ACC112 (cell line): ENCODE data around the gene STAM.

Experiments used
- H2AFZ ChIP-seq: fragments of 200-600 bp; sonication (generic); one replicate; pipeline ENCODE4 v1.6.0; 2017; ENCODE audit warnings: antibody characterized with exemption, low read length; ENCODE audit not compliant: unreplicated experiment
- H3K27ac ChIP-seq: fragments of 200-600 bp; sonication (generic); 2 replicates; pipeline ENCODE4 v1.5.1; 2014; ENCODE audit warnings: low read depth, mild to moderate bottlenecking, antibody characterized with exemption, low read length, moderate library complexity
- H3K27me3 ChIP-seq: fragments of 200-600 bp; sonication (generic); 2 replicates; pipeline ENCODE4 v1.6.1; 2014; ENCODE audit warnings: mild to moderate bottlenecking, antibody characterized with exemption, low read length, moderate library complexity, mixed read lengths; ENCODE audit not compliant: insufficient read depth
- H3K36me3 ChIP-seq: fragments of 200-600 bp; sonication (generic); 2 replicates; pipeline ENCODE4 v1.6.1; 2016; ENCODE audit warnings: mild to moderate bottlenecking, antibody characterized with exemption, low read length, moderate library complexity, mixed read lengths; ENCODE audit not compliant: insufficient read depth
- H3K4me1 ChIP-seq: fragments of 200-600 bp; sonication (generic); one replicate; pipeline ENCODE4 v1.6.1; 2016; ENCODE audit warnings: low read length, mixed read lengths; ENCODE audit not compliant: insufficient read depth, unreplicated experiment, control insufficient read depth
- H3K4me3 ChIP-seq: fragments of 200-600 bp; sonication (generic); 2 replicates; pipeline ENCODE4 v1.5.1; 2014; ENCODE audit warnings: mild to moderate bottlenecking, low read depth, low read length
- H3K79me2 ChIP-seq: fragments of 200-600 bp; sonication (generic); one replicate; pipeline ENCODE4 v1.6.0; 2016; ENCODE audit warnings: low read length; ENCODE audit not compliant: control insufficient read depth, unreplicated experiment, insufficient read depth

Gene STAM

GRCh38 chr10:17645621-17646345, 1.8 kb downstream of the STAM start:
- Histone ChIP-seq H3K36me3 (peaks cover 5% of the 10 kb centered on the region), H3K27ac (no peak overlapping the region), H3K4me3 (peak overlapping the region; percentile 100), H2AFZ (no peak overlapping the region), H3K27me3 (no peaks in the 10 kb centered on the region), H3K4me1 (peaks cover 37% of the 10 kb centered on the region), H3K79me2 (peaks cover 87% of the 10 kb centered on the region)

DNA sequence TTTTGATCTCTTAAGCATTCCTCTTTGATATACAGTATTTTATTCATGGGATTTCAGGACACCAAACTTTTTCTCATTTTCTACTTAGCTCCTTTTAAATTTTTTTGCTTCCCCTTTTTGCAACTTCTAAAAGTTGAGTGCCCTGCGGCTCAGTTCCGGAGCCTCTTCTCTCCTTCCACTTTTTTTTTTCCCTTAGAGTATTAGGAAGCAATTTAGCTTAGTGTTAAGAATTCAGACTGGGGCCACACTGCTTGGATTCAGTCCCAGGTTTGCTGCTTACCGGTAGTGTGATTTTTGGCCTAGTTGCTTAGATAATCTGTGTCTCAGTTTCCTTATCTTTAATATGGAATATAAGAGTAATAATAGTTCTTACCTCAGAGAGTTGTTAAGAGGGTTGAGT, 3.4 kb downstream of the STAM start:
- H3K79me2 ChIP-seq, result peaks cover 95% of the 10 kb centered on the region
- no peak overlapping the region for H2AFZ ChIP-seq
- H3K27ac ChIP-seq, result no peak overlapping the region
- peaks cover 5% of the 10 kb centered on the region for H3K36me3 ChIP-seq
- H3K27me3 ChIP-seq, result no peaks in the 10 kb centered on the region
- H3K4me3 ChIP-seq, result no peak overlapping the region
- peaks cover 36% of the 10 kb centered on the region for H3K4me1 ChIP-seq

DNA sequence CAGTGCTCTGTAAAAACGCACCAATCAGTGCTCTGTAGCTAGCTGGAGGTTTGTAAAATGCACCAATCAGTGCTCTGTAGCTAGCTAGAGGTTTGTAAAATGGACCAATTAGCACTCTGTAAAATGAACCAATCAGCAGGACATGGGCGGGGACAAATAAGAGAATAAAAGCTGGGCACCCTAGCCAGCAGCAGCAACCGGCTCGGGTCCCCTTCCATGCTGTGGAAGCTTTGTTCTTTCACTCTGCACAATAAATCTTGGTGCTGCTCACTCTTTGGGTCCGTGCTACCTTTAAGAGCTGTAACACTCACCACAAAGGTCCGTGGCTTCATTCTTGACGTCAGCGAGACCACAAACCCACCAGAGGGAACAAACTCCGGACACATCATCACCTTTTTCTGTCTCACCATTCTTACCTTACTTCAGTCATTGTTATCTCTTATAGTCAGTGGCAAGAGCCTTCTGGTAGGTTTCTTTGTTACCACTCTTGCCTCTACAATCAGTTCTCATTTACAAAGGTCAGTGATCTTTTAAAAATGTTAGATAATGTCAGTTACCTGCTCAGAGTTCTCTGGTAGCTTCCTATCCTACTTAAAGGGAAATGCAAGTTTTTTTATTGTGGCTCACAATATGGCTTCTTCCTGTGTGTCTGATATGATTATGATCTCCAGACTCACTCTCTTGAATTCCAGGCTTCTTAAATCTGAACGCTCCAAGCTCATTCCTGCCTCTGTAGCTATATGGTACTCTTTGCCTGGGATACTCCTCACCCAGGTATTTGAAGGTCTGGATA, 4.5 kb downstream of the STAM start:
- H3K79me2 ChIP-seq, result peaks cover 95% of the 10 kb centered on the region
- H3K27ac ChIP-seq, result no peak overlapping the region
- H3K4me3 ChIP-seq, result no peak overlapping the region
- no peak overlapping the region for H2AFZ ChIP-seq
- H3K36me3 ChIP-seq, result peaks cover 10% of the 10 kb centered on the region
- peaks cover 35% of the 10 kb centered on the region for H3K4me1 ChIP-seq
- H3K27me3 ChIP-seq, result no peaks in the 10 kb centered on the region

DNA sequence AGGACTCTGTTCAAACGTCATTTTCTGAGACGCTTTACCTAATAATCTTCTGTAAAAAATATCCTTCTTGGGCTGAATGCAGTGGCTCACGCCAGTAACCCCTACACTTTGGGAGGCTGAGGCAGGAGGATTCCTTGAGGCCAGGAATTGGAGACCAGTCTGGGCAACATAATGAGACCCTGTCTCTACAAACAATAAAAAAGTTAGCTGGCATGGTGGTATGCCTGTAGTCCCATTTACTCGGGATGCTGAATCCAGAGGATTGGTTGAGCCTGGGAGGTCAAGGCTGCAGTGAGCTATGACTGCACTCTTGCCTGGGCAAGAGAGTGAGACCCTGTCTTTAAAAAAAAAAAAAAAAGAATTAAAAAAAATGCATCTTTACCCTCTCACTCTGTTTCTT, 5.1 kb downstream of the STAM start:
- Histone ChIP-seq H3K27ac (no peak overlapping the region), H2AFZ (no peak overlapping the region), H3K4me1 (peaks cover 35% of the 10 kb centered on the region), H3K79me2 (peaks cover 98% of the 10 kb centered on the region), H3K36me3 (peaks cover 15% of the 10 kb centered on the region), H3K27me3 (no peaks in the 10 kb centered on the region), H3K4me3 (no peak overlapping the region)

DNA sequence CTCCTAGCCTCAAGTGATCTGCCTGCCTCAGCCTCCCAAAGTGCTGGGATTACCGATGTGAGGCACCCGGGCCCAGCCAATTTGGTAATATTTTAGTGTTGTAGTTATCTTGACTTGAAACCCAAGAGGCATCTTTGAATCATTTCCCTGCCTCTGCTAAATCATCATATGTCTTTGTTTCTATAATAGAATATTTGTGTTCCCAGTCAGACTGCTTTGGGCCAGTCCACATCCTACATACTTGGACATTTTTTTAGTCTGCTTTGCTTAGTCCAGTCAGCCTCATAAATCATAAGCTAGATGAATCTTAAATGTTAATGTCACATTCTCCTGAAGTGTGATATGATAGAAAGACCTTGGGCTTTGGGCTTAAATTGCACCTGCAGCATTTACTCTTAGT, 5.9 kb downstream of the STAM start:
- peaks cover 15% of the 10 kb centered on the region for H3K36me3 ChIP-seq

GRCh38 chr10:17650416-17650815, 6.5 kb downstream of the STAM start:
- peaks cover 97% of the 10 kb centered on the region for H3K79me2 ChIP-seq
- peaks cover 20% of the 10 kb centered on the region for H3K36me3 ChIP-seq
- H3K27ac ChIP-seq, result 0 out of 2 replicates have a peak overlapping the region, but pooled peaks have one; percentile 35
- no peak overlapping the region for H2AFZ ChIP-seq
- H3K4me3 ChIP-seq, result no peak overlapping the region
- no peaks in the 10 kb centered on the region for H3K27me3 ChIP-seq
- H3K4me1 ChIP-seq, result peaks cover 36% of the 10 kb centered on the region

More for the DNA sequence above, 5.9 kb downstream of the STAM start:
- H3K4me1 ChIP-seq, result peaks cover 35% of the 10 kb centered on the region
- no peak overlapping the region for H3K4me3 ChIP-seq
- peak overlapping the region; percentile 35; the same call in 1 of the 2 replicates for H3K27ac ChIP-seq
- no peak overlapping the region for H2AFZ ChIP-seq
- H3K79me2 ChIP-seq, result peaks cover 97% of the 10 kb centered on the region
- H3K27me3 ChIP-seq, result no peaks in the 10 kb centered on the region

- Histone ChIP-seq H3K4me3 (no peak overlapping the region), H3K79me2 (peaks cover 96% of the 10 kb centered on the region), H3K4me1 (peaks cover 34% of the 10 kb centered on the region), H3K27ac (peak overlapping the region; percentile 15; the same call in 1 of the 2 replicates), H2AFZ (no peak overlapping the region), H3K27me3 (no peaks in the 10 kb centered on the region), H3K36me3 (peaks cover 26% of the 10 kb centered on the region)
These were observed 7.9 kb downstream of the STAM start for GRCh38 chr10:17651896-17652295.

- Histone ChIP-seq H3K27ac (peak overlapping the region; percentile 15; the same call in 1 of the 2 replicates), H3K4me1 (peaks cover 34% of the 10 kb centered on the region), H3K4me3 (no peak overlapping the region), H3K79me2 (peaks cover 96% of the 10 kb centered on the region), H3K27me3 (no peaks in the 10 kb centered on the region), H3K36me3 (peaks cover 26% of the 10 kb centered on the region), H2AFZ (no peak overlapping the region)
These were observed 8.6 kb downstream of the STAM start for GRCh38 chr10:17652585-17652984.

DNA sequence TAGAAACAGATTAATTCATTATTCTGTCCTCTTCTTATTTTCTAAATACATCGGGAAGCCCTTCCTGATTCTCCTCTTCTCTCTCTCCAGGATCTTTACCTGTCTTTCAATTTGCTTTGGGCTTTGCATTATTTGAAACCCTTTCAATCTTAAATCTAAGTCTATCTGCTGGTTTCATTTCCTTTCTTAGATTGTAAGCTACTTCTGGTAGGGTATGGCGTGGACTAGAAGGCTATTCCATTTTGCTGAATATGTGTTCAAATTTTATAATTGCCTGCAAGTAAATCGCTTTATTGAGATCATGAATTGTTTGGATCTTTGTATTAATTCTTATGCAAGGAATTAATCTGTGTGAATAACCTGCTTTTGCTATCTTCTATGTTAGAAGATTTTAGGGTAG, 11.1 kb downstream of the STAM start:
- no peak overlapping the region for H2AFZ ChIP-seq
- no peaks in the 10 kb centered on the region for H3K27me3 ChIP-seq
- peaks cover 29% of the 10 kb centered on the region for H3K4me1 ChIP-seq
- no peak overlapping the region for H3K27ac ChIP-seq
- peaks cover 21% of the 10 kb centered on the region for H3K36me3 ChIP-seq
- H3K79me2 ChIP-seq, result peaks cover 90% of the 10 kb centered on the region
- H3K4me3 ChIP-seq, result no peak overlapping the region

DNA sequence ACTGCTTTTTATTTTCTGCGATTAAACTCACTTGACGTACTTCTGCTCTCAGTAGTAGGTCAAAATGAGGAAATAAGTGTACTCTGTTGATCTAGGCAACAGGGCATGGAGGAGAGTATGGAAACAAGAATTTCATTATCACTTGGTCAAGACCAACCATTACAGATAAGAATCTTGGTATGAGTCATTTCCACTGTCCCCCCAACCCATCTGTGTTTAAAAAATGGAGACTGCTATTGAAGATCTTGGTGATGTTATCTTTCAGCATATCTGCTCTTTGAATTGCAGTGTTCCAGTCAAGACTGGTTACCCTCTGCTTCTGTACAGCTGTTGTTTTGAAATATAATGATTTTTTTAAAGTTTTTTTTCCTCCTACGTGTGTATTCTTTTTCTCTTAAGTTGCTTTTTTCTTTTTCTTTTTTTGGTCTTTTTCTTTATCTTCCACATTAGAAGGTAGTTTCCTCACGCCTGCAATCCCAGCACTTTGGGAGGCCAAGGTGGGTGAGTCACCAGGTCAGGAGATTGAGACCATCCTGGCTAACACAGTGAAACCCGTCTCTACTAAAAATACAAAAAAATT, 11.7 kb downstream of the STAM start:
- Histone ChIP-seq H3K27me3 (no peaks in the 10 kb centered on the region), H3K79me2 (peaks cover 89% of the 10 kb centered on the region), H3K27ac (no peak overlapping the region), H3K4me3 (no peak overlapping the region), H3K36me3 (peaks cover 21% of the 10 kb centered on the region), H2AFZ (no peak overlapping the region), H3K4me1 (peaks cover 24% of the 10 kb centered on the region)
